Fibroblast of the conjunctiva (primary cell): ENCODE measurements around the gene SLCO3A1.

Experiments used
- DNase-seq: peaks from one replicate; pipeline ENCODE4 v3.0.0-alpha.2; 2010; ENCODE audit warnings: low read depth

SLCO3A1 gene

GRCh38 chr15:92101708-92102394, 248.3 kb downstream of the SLCO3A1 start:
- no peak for DNase-seq

DNA sequence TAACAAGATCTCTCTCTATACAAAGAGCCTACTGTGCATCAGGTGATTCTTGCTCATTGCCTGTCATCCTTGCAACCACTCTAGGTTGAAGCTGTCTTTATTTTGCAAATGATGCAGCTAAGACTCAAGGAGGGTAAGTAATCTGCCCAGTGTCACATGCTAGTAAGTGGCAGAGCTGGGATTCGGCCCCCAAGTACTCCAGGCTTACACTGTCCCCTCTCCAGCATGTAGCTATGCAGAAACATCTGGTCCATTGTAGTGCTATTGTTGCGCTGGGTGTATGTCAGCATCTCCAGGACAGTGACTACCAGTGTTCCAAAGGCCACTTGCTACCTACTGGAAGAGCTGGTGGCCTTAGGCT, 248.9 kb downstream of the SLCO3A1 start:
- no peak for DNase-seq

GRCh38 chr15:92104072-92104471, 250.6 kb downstream of the SLCO3A1 start:
- DNase-seq, result no peak

DNA sequence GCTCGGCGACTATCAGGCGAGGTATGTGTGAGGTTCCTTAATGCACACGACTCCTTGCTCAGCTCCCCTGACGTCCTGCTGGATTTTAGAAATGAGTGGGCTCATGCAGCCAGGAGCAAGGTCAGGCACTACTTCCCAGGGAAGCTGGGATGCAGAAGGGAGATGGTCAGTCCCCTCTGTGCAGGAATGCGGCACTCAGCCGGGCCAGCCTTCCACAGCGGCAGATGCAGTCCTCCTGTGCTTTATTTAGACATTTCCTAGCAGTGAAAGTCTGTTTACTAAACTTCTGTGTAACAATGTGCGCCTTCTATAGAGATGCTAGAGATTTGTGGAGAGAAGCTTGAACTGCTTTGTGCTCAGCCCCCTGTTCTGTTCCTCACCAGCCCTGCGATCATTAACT, 252.1 kb downstream of the SLCO3A1 start:
- no peak for DNase-seq

- no peak for DNase-seq
Measured at GRCh38 chr15:92107510-92107909, 254.0 kb downstream of the SLCO3A1 start.

- DNase-seq, result no peak
Measured at GRCh38 chr15:92109191-92109873, 255.8 kb downstream of the SLCO3A1 start.

DNA sequence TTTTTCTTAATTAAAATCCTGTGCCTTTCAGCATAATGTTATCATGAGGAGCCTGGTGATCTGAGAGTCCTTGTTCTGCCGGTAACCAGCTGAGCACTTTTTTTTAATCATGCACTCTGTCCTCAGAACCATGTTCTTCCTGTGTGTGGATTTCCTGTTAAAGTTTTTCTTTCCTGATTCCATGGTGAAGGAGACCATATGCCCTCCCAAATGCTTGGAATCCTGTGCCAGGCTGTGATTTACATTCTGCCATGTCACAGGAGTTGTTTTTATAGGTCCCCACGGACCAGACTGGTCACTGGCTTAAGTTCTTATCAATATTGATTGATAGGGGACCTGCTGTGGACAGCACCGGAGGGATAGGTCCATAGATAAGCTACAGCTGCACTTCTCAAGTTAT, 257.8 kb downstream of the SLCO3A1 start:
- no peak for DNase-seq

DNA sequence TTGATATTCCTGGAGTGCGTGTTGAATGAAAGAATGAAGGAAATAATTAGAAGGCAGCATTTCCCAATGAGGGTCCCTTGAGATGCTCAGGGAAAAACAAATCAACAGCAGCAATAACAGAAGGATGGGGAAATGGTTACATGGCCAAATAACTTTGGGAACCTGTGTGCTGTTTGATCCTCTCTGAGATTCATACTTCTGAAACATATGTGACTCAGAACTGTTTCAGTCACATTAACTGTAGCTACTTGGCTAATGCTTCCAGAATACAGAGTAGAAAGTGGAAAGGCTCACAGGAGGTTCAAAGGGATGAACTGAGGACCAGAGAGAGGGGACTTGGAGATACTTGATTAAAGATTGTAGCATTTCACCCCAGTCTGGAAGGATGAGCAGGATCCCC, 258.2 kb downstream of the SLCO3A1 start:
- no peak for DNase-seq

GRCh38 chr15:92112180-92112579, 258.7 kb downstream of the SLCO3A1 start:
- DNase-seq, result no peak

- DNase-seq, result no peak
Measured at GRCh38 chr15:92112711-92113110, 259.2 kb downstream of the SLCO3A1 start.

- DNase-seq, result no peak
Measured at GRCh38 chr15:92113832-92114231, 260.3 kb downstream of the SLCO3A1 start.

GRCh38 chr15:92115834-92116233, 262.3 kb downstream of the SLCO3A1 start:
- DNase-seq, result no peak

DNA sequence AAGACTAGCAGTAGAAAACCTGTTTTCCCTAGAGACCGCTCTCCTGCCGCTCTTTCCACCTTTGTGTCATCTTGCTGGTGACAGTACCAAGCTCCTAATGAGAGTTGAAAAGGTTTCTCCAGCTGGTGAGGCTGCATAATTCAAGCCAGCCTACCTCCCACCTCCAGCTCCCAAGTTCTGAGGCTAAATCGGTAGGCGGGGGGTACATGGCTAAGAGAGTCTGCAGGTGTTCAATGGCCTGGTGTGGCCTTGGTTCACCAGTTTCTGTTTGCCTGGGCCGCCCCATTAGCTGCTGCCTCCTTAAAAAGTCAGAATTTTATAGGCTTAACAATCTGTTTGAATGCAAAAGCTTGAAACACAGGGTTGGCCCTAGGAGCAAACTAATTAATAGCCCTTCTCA, 262.8 kb downstream of the SLCO3A1 start:
- DNase-seq, result no peak

- no peak for DNase-seq
Measured at GRCh38 chr15:92117261-92117731, 263.8 kb downstream of the SLCO3A1 start.

DNA sequence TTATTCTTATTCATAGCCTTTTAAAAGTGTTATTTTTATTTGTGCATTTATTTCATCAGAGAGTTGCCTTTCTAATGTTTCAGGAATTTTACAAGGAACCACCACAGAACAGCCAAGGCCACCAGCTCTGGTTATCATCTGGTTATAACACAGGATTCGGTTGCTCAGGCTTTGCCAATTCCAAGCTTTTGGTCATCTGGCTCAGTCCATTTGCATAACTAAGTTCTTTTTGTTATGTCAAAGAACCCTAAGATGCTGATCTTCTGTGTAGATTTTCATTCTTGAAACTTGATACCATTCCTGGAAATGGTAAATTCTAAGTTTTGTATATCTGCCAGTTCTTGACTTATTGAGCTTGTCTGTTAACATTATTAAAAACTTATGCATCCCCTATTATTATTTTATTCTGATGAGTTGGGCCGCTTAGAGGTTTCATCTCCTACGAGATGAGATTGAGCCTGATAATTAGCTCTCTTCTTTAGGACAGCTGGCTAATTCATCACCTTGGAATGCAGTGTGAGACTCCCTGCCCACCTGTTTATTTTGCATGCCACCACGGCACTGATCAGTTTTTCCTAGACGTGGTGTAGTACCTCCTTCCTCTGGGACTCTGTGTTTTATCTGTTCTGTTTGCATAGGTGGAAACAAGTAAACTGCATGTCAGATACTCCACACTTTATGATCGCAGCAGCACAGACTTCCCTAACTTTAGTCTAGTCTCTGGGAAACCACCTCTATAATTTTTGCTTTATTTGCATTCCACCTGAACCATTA, 264.8 kb downstream of the SLCO3A1 start:
- DNase-seq, result peak; percentile 10

- DNase-seq, result no peak
Measured at GRCh38 chr15:92118936-92119325, 265.4 kb downstream of the SLCO3A1 start.

GRCh38 chr15:92120094-92120795, 266.7 kb downstream of the SLCO3A1 start:
- peak; percentile 8 for DNase-seq

GRCh38 chr15:92121047-92121446, 267.5 kb downstream of the SLCO3A1 start:
- DNase-seq, result no peak

- no peak for DNase-seq
Measured at GRCh38 chr15:92122259-92122658, 268.8 kb downstream of the SLCO3A1 start.

DNA sequence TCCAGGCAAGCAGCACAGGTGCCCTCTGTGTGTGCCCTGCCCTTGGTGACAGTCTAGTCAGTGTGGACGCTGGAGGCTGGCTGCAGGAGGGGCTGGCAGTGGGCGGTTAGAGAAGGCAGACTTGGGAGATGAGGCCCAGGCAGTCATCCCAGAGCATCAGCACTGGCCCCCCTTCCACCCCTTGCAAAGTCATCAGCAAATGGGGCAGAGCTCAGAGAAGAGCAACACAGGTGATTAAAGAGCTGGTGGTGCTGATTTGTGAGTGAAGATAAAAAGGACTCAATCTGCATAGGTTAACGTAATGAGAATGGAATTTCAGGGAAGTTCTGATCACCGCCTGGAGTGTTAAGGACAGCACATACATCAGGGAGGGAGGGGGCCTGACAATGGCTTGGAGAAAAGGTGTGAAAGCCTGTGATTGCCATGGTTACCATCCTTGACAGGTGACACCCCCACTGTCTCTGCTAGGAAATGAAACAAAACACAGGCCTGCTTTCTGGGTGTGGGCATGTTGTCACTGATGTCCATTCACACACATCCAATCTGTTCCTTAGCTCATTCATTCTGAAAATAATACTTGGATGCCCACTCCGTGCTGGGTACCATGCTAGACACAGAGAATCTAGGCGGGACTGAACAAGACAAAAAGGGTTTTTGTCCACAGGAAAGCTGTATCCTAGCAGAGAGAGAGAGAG, 270.6 kb downstream of the SLCO3A1 start:
- no peak for DNase-seq

- no peak for DNase-seq
Measured at GRCh38 chr15:92124657-92125010, 271.1 kb downstream of the SLCO3A1 start.

- DNase-seq, result no peak
Measured at GRCh38 chr15:92128788-92129187, 275.3 kb downstream of the SLCO3A1 start.
